Measurements from ENCODE around the gene CHRM1.

DNA sequence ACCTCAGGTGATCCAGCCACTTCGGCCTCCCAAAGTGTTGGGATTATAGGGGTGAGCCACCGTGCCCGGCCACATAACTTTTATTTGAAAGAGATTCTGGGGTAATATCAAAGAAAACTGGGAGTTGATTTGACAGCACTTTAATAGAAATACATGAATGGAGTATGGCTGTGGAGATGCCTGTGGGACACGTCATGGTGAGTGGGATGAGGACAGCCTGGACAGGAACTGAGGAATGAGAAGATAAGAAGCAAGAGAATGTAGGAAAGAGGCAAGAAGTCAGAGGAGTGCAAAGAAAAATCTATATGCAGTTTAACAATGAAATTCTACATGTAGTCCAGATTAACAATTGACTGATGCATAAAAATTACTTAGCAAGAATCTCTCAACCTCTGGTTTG lies 32.6 kb upstream of the CHRM1 start:
- TF ChIP-seq POLR2A (IDR thresholded peaks at IDR 0.05) (no peak), CTCF (IDR thresholded peaks at IDR 0.05) (no peak)
